ENCODE data around the gene FOXO3.

DNA sequence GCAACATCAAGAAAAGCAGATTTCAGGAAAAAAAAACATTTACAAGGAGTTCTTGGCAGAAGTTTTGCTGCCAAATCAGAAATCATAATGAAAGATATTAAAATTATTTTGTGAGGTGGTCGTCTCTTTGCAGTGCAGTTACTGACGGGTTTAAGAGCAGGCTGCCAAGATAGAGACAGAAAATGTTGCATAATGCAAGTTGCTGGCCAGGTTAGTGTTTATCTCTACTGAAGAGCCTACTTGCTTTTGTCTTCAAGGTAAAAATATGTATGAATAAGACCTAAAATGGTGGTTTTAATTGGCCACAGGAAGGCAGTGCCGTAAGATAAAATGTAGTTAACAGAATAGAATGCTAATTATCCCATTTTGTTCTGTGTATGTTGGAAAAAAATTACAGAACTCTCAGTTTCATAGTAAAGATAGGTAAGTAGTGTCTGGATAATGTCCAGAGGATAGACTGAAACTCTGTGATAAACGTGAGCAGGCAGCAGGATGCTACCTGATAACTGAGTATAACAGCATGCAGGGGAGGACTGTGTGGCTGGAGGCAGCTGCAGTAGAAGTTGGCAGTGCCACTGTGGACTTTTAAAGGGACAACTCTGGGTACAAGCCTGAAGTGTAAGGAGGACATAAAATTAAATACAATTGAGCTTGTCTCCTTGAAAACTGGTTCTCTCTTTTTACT, 13.9 kb downstream of the FOXO3 start:
- TF ChIP-seq POLR2A (IDR thresholded peaks at IDR 0.05; ENCODE audit: low read length) (peak; percentile 36), GATA1 (IDR thresholded peaks at IDR 0.05; ENCODE audit: low read depth, low read length) (no peak)

Measured in erythroblast (primary cell).